ENCODE data around the gene SPACDR.

DNA sequence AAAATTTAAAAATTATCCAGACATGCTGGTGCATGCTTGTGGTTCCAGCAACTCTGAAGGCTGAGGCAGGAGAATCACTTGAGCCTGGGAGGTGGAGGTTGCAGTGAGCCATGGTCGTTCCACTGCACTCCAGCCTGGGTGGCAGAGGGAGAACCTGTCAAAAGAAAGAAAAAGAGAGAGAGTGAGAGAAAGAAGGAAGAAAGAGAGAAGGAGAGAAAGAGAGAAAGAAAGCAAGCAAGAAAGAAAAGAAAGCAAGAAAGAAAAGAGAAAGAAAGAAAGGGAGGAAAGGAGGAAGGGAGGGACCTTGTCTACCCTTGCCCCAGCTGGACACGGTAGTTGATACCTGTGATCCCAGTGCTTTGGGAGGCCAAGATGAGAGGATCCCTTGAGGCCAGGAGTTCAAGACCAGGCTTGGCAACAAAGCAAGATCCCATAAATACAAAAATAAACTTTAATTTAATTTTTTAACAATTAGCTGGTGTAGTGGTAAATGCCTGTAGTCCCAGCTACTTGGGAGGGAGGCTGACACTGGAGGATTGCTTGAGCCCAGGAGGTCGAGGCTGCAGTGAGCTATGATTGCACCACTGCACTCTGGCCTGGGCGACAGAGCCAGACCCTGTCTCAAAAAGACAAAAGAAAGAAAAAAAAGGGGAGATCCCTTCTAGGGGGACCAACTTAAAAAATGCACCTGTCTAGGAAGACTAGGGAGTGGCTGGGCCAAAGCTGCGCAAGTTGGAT, 28.8 kb upstream of the SPACDR start:
- TF ChIP-seq CTCF (IDR thresholded peaks at IDR 0.05), result no peak
- no peak for TF ChIP-seq POLR2A (IDR thresholded peaks at IDR 0.05)

Measured in vagina (tissue), 2 donors.